Adrenal gland (tissue), 5 donors: Measurements from ENCODE around the gene MAPK10.

Experiments
- CTCF ChIP-seq, 6 experiments: fragments of 450-650 bp in 4 of 6; fragments of 200-600 bp in 2 of 6; sonication (generic) in 1 of 6; IDR thresholded peaks; 1 replicate in 5 of 6; 2 replicates in 1 of 6; pipeline versions ENCODE4 v1.5.1 to v1.8.0; 2016 to 2021; ENCODE audit warnings: antibody characterized with exemption in 6 of 6, mild to moderate bottlenecking in 2 of 6, moderate library complexity in 1 of 6
- POLR2A ChIP-seq, 2 donors: fragments of 450-650 bp; IDR thresholded peaks; one replicate each; pipeline ENCODE4 v1.6.1; 2017; ENCODE audit warnings: antibody characterized with exemption in 2 of 2, mild to moderate bottlenecking in 2 of 2, moderate library complexity in 1 of 2
- donor health status: DM: no; HTN: no; CAD: no.

- TF ChIP-seq CTCF (IDR thresholded peaks at IDR 0.05) (no peak), POLR2A (IDR thresholded peaks at IDR 0.05) (no peak)
These were observed 242.0 kb downstream of the MAPK10 start for GRCh38 chr4:86117705-86118302.
